HG03097 (cell line): ENCODE results near the gene GNAQ.
"Not testable (repeated sequence)": the region's sequence is repeated elsewhere in the genome, so short reads cannot be mapped to it uniquely, and the experiment has no call there.

Source experiments
- ATAC-seq: cut with Tn5 transposase; IDR thresholded peaks from one replicate; pipeline ENCODE4 v1.9.1; 2021; ENCODE audit not compliant: unreplicated experiment, low FRiP score

The GNAQ gene

GRCh38 chr9:77759391-77759790 lies 272.2 kb downstream of the GNAQ start:
- ATAC-seq = no peak

DNA sequence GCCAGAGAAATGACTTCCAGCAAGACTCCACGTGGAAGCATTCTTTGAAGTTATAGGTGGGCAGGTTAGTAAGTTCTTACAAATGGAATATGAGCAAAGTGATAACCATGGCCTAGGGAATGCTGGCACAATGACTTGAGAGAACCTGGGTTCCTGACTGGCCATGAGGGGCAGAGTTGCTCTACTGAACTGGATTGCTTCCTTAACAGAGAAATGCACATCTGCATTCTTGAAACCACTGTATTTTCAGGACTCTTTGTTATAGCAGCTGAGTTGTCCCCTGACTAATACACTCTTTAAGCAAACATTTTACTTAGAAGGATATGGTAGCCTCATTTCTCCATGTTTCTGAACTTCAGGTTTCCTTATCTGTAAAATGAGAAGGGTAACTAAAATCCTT lies 275.2 kb downstream of the GNAQ start:
- no peak for ATAC-seq

DNA sequence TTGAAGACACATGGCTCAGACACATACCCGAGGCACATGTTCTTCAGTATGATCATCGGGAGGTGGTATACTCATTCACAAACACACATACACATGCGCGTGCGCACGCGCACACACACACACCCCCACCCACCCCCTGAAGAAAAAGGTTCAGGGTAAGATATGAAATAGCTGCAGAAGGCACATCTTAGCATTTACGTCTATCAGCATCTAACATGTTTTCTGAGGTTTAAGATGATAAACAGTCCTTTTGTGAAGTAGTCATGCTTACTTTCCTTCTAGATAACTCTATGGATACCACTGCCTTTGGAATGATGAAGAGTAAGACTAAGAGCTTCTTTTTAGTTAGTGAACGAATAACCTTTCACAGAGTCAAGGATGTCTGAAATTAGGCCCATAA lies 278.4 kb downstream of the GNAQ start:
- ATAC-seq = no peak

GRCh38 chr9:77752554-77752953 lies 279.1 kb downstream of the GNAQ start:
- ATAC-seq = no peak

DNA sequence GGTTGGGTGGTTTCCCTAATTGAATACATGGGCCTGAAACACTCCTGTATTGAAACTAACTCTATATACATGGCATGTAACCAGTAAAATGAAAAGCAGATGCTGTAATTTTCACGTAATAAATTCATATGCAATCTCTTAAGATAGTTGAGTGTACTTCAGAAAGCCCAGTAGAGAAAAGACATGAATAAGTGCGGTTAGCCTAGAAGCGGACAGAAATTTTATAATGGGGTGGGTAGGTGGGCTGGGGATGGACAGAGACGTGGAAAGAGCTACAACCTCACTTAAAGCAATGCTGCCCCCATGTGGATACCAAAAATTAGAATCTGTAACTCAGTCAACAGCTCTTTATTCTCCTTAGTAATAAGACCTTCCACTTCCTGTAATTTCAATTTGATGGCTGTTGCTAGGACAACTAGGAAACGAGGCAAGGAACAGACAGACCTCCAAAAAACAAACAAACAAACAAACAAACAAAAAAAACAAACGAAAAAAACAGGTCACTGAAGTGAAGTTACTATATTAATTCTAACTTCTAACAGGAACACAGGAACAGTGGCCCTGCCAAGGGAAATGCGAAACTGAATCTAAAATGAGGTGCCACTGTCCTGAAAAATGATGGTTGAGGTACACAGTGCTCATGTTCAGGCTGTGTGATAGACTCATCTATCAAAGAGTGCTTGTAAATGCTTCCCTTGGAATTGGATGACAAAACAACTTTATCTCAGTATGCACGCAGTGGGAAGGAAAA lies 280.1 kb downstream of the GNAQ start:
- no peak for ATAC-seq

- ATAC-seq = no peak
These were observed 280.6 kb downstream of the GNAQ start for GRCh38 chr9:77750981-77751340.

GRCh38 chr9:77750284-77750683 lies 281.3 kb downstream of the GNAQ start:
- no peak for ATAC-seq

- ATAC-seq = no peak
These were observed 283.3 kb downstream of the GNAQ start for GRCh38 chr9:77748214-77748772.

DNA sequence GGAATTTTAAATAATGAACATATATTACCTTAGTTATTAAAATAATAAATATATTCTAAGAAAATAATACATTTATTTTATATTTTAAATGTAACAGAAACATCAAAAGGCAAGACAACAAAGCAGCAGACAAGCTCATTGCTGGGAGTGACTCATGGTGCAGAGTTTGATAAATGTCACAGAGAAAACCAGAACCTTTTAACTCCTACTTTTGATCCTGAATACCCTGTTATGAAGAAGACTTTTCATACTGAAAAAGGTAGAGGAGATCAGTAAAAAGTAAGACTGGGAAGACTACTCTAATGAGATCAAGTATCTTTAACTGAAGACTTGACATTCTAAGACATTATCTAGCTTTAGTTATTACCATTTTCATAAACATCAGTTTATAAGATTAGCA lies 284.4 kb downstream of the GNAQ start:
- ATAC-seq = no peak

- ATAC-seq = no peak
These were observed 286.7 kb downstream of the GNAQ start for GRCh38 chr9:77744841-77745430.

- ATAC-seq = no peak
These were observed 288.2 kb downstream of the GNAQ start for GRCh38 chr9:77743386-77743785.

DNA sequence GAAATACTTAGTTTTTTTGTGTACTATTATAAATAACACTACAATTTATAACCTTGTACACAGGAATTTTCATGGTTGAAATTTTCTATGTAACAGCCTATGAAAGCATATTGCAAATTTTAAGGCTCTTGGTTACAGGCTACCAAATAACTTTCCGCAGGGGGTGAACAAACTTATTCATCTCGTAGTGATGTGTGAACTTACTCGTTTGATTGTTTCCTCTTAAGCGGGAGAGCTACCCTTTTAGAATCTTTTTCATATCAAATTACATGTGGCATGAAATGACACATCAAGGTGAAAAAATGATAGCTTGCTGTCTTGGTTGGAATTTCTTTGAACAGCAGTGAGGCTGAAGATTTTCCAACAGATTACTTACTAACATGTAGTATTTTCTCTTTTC lies 292.7 kb downstream of the GNAQ start:
- no peak for ATAC-seq

GRCh38 chr9:77735494-77735893 lies 296.1 kb downstream of the GNAQ start:
- ATAC-seq = no peak

GRCh38 chr9:77731930-77732329 lies 299.7 kb downstream of the GNAQ start:
- no peak for ATAC-seq

DNA sequence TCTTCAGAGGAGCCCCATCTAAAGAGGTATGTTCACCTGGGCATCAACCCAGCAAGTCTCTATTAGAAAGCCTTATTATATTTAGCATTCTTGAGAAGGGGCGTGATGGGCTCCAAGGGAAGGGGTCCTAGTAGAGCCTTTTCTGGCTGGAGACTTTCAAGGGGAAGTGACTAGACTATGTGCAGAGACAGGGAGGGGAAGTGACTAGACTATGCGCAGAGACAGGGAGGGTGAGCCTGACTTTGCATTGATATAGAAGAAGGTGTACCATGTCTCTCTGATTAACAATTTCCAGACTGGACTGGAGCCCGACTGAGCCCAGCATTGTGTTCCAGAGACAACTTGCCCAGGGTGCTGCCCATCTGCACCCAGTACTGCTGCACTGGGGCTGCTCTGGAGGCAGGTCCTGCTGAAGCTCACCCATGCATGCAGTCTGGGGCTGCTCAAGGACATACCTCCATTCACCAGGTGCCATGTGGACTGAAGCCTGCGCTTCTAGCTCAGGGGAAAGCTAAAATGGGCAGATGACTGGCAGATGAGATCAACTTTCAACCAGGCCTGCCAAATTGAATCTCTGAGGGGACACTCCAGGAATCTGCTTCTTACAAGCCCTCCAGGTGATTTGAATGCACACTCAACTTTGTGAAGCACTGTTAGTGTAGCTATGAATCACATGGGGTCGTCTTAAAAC lies 300.5 kb downstream of the GNAQ start:
- ATAC-seq = no peak

DNA sequence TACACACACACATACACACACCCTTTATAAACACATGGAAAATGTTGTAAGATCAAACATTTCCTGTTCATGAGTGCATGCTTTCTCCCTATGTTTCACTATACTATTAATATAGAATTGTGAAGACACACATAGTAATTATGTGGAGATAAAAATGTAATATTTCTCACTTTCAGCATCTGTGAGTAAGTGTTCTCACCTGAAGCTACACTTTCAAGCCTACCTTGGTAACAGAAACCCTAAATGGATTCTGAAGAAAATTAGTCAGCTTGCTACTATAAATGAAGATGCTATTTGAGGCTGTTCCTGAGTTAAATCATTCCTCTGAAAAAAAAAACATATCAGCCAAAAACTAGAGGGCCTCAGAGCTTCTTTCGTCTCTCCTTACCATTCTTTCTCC lies 302.4 kb downstream of the GNAQ start:
- no peak for ATAC-seq

DNA sequence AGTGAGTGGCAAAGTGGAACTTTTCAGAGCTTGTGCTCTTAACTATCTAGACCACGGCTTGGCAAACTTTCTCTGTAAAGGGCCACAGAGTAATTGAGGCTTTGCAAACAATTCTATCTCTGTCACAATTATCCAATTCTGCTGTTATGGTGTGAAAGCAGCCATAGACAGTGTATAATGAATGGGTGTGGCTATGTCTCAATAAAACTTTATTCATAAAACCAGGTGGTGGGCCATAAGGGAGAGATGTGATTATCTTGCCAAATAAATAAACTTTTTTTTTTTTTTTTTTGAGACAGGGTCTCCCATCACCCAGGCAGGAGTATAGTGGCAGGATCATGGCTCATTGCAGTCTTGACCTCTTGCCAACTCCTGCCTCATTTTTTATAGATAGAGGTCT lies 304.8 kb downstream of the GNAQ start:
- ATAC-seq = no peak

GRCh38 chr9:77726289-77726688 lies 305.3 kb downstream of the GNAQ start:
- no peak for ATAC-seq

DNA sequence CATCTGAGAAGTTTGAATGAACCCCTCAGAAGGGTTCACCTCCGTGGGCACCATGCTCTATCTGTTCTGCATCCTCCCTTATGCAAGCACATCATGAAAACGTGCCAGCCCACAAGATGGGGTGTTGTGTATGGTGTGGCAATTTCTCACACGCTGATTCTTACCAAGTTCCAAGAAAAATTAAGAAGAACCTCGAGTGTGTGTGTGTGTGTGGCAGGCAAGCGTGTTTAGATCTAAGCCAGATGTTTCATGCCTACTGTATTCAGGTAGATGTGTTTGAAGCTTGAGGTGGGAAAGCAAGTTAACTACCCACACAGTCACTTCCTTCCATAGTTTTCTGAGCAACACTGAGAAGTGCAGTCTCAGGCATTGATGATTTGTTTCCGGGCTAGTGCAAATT lies 305.8 kb downstream of the GNAQ start:
- ATAC-seq = no peak

- ATAC-seq = no peak
These were observed 306.4 kb downstream of the GNAQ start for GRCh38 chr9:77725046-77725694.

- ATAC-seq = not testable (repeated sequence)
These were observed 310.5 kb downstream of the GNAQ start for GRCh38 chr9:77721156-77721555.
